ENCODE data around the gene TRIM36. TPM values are rescaled to one million over a fixed set of nuclear protein-coding genes. Genes with fewer than 3 reads are reported as not detected.

TRIM36 gene, protein sequence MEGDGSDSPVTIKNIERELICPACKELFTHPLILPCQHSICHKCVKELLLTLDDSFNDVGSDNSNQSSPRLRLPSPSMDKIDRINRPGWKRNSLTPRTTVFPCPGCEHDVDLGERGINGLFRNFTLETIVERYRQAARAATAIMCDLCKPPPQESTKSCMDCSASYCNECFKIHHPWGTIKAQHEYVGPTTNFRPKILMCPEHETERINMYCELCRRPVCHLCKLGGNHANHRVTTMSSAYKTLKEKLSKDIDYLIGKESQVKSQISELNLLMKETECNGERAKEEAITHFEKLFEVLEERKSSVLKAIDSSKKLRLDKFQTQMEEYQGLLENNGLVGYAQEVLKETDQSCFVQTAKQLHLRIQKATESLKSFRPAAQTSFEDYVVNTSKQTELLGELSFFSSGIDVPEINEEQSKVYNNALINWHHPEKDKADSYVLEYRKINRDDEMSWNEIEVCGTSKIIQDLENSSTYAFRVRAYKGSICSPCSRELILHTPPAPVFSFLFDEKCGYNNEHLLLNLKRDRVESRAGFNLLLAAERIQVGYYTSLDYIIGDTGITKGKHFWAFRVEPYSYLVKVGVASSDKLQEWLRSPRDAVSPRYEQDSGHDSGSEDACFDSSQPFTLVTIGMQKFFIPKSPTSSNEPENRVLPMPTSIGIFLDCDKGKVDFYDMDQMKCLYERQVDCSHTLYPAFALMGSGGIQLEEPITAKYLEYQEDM
- total RNA-seq, result 10 to 100 TPM; 26.3 to 26.9 TPM

DNA sequence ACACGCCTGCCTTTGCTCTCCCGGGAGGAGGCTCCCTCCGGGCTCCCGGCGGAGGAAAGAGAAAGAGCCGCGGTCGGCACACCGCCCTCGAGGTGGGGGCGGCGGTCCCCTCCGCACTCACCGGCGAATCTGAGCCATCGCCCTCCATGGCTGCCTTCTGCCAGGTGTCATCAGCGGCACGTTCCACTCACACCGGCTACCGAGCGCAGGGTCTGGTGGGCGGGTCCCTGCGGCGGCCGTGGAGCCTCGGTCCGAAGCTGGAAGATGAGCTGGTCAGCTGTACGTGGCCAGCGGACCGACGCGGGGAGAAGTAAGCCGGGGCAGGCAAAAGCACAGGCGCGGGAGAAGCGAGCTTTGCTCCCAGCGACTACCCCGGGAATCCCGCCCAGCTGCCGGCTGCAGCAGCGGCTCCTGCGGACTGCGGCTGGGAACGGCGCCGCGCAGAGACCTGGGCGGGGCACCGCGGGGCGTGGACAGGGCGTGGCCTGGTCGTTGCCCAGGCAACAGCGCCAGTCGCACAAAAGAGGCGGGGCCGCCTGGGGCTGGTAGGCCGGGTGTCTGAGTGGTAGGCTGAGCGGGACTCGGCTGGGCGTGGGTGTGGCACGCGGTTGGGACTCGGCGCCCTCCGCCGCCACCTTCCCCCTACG lies at the start of gene TRIM36:
TSS of gene TRIM36 (minus strand) at position 422 of the 647 bp plus-strand sequence. CDS start at position 148, 274 bp downstream.
- intact Hi-C loops (cut with DNase I), result no loop called here
- DNase-seq, result peak; percentile 97
- Histone ChIP-seq H3K27me3 (no peaks in the 10 kb centered on the region), H3K27ac (peak within 1 kb of the TSS; percentile 93), H3K4me3 (peak within 1 kb of the TSS; percentile 95), H3K9ac (ENCODE audit: low read depth in 2 of 2, low read length in 2 of 2) (peak within 1 kb of the TSS; percentile 76 to 93), H3K4me1 (no peaks in the 10 kb centered on the region), H3K9me3 (no peaks in the 10 kb centered on the region), H3K36me3 (no peaks in the 10 kb centered on the region)
- TF ChIP-seq CTCF (IDR thresholded peaks at IDR 0.05), result no peak

DNA sequence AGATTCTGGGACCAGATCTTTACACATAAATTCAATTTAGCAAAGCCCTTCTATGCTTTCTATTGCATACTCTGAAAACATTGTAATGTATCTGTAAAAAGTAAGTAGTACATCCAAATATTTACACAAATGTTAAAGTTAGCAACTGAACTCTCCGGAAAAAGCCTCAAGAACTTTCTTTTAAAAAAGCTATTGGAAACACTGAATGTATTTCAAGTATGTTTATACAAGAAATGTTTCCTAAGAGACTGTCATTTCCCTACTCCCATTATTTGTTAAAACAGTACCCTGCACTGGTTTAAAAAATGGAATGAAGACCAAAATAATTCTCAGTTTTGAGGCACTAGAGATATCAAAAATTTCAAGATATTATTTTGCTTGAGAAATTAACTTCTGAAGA lies 44.8 kb upstream of the TRIM36 start:
- H3K9me3 ChIP-seq, result no peaks in the 10 kb centered on the region
- no peak for TF ChIP-seq CTCF (IDR thresholded peaks at IDR 0.05)
- no peak for DNase-seq
- no peaks in the 10 kb centered on the region for H3K36me3 ChIP-seq
- H3K27ac ChIP-seq, result no peak overlapping the region
- no peak overlapping the region for H3K4me3 ChIP-seq
- intact Hi-C loops (cut with DNase I), result no loop called here
- H3K4me1 ChIP-seq, result no peaks in the 10 kb centered on the region
- H3K27me3 ChIP-seq, result no peaks in the 10 kb centered on the region
- no peak overlapping the region for H3K9ac ChIP-seq (ENCODE audit: low read depth in 2 of 2, low read length in 2 of 2)

DNA sequence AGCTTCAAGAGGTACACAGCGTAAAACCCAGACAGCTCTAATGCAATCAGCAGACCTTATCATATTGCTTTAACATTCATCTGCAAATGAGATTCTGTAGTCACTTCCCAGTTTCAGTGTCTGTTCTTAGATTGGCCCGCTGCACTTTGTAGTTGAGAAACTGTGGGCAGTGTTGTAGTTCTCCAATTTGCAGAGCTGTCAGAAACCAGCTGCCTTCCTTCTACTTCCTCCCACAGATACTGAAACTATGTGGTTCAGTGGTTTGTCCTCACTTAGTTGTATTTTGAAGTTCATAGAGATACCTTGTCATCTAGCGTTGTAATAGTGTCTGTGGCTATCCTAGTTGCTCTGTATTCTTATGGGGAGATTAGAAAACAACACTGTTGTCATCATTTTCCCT lies 39.6 kb upstream of the TRIM36 start:
- no peak for TF ChIP-seq CTCF (IDR thresholded peaks at IDR 0.05)
- Histone ChIP-seq H3K9me3 (no peaks in the 10 kb centered on the region), H3K36me3 (no peaks in the 10 kb centered on the region), H3K4me1 (no peaks in the 10 kb centered on the region), H3K27ac (no peak overlapping the region), H3K9ac (ENCODE audit: low read depth in 2 of 2, low read length in 2 of 2) (no peak overlapping the region), H3K4me3 (no peak overlapping the region), H3K27me3 (no peaks in the 10 kb centered on the region)
- DNase-seq, result no peak
- intact Hi-C loops (cut with DNase I), result no loop called here

GRCh38 chr5:115202952-115203351 lies 33.2 kb upstream of the TRIM36 start:
- Histone ChIP-seq H3K9ac (ENCODE audit: low read depth in 2 of 2, low read length in 2 of 2) (no peak overlapping the region), H3K36me3 (no peaks in the 10 kb centered on the region), H3K4me1 (no peaks in the 10 kb centered on the region), H3K4me3 (no peak overlapping the region), H3K27me3 (no peaks in the 10 kb centered on the region), H3K9me3 (no peaks in the 10 kb centered on the region), H3K27ac (no peak overlapping the region)
- DNase-seq, result no peak
- intact Hi-C loops (cut with DNase I), result no loop called here
- no peak for TF ChIP-seq CTCF (IDR thresholded peaks at IDR 0.05)

GRCh38 chr5:115196161-115196560 lies 26.5 kb upstream of the TRIM36 start:
- H3K36me3 ChIP-seq, result no peaks in the 10 kb centered on the region
- H3K9me3 ChIP-seq, result no peaks in the 10 kb centered on the region
- intact Hi-C loops (cut with DNase I), result no loop called here
- no peaks in the 10 kb centered on the region for H3K4me1 ChIP-seq
- H3K27ac ChIP-seq, result no peak overlapping the region
- H3K4me3 ChIP-seq, result no peak overlapping the region
- TF ChIP-seq CTCF (IDR thresholded peaks at IDR 0.05), result no peak
- H3K9ac ChIP-seq (ENCODE audit: low read depth in 2 of 2, low read length in 2 of 2), result no peak overlapping the region
- H3K27me3 ChIP-seq, result no peaks in the 10 kb centered on the region
- DNase-seq, result no peak

Measured in colonic mucosa (tissue), 4 donors.